SU-DHL-6 (cell line): Measurements from ENCODE around the gene H2AZ2.
"Not testable (repeated sequence)": the region's sequence is repeated elsewhere in the genome, so short reads cannot be mapped to it uniquely, and the experiment has no call there.

Source experiments
- H2AFZ ChIP-seq: fragments of 200-600 bp; sonication (generic); 2 replicates; pipeline ENCODE4 v1.6.1; 2014; ENCODE audit warnings: low read depth, mild to moderate bottlenecking, moderate library complexity, mixed read lengths, antibody characterized with exemption, low read length; ENCODE audit not compliant: severe bottlenecking
- H3F3A ChIP-seq: fragments of 200-600 bp; shearing (Covaris generic); 2 replicates; pipeline ENCODE4 v1.6.0; 2016; ENCODE audit warnings: antibody characterized with exemption, mild to moderate bottlenecking; ENCODE audit not compliant: insufficient read depth
- H3K27ac ChIP-seq: fragments of 200-600 bp; sonication (generic); 2 replicates; pipeline ENCODE4 v1.5.1; 2016; ENCODE audit warnings: low read depth, mild to moderate bottlenecking, low read length, moderate library complexity, mixed read lengths
- H3K27me3 ChIP-seq: fragments of 200-600 bp; sonication (generic), shearing (Covaris generic); 2 replicates; pipeline ENCODE4 v1.6.0; 2014; ENCODE audit warnings: mild to moderate bottlenecking, low read length
- H3K36me3 ChIP-seq: fragments of 200-600 bp; sonication (generic); 2 replicates; pipeline ENCODE4 v1.6.1; 2014; ENCODE audit warnings: mild to moderate bottlenecking, low read length, mixed read lengths
- H3K4me2 ChIP-seq: fragments of 300-600, 200-600 bp; shearing (Covaris generic), sonication (generic); 2 replicates; pipeline ENCODE4 v1.6.0; 2014; ENCODE audit warnings: low read length, low read depth, mild to moderate bottlenecking; ENCODE audit not compliant: poor library complexity, severe bottlenecking
- H3K4me3 ChIP-seq: fragments of 200-600 bp; sonication (generic); 2 replicates; pipeline ENCODE4 v1.5.1; 2014; ENCODE audit warnings: antibody characterized with exemption, low read length, mild to moderate bottlenecking, mixed read lengths; ENCODE audit not compliant: insufficient read depth, poor library complexity, severe bottlenecking
- H3K79me2 ChIP-seq: fragments of 200-600 bp; sonication (generic); 2 replicates; pipeline ENCODE4 v1.6.1; 2014; ENCODE audit warnings: mild to moderate bottlenecking, low read length, moderate library complexity; ENCODE audit not compliant: insufficient read depth
- H3K9ac ChIP-seq: fragments of 200-600 bp; sonication (generic); 2 replicates; pipeline ENCODE4 v1.7.0; 2014; ENCODE audit warnings: mild to moderate bottlenecking, low read length
- H3K9me2 ChIP-seq: fragments of 200-600 bp; sonication (generic); replicated peaks from 2 replicates; pipeline ENCODE4 v1.6.1; 2014; ENCODE audit warnings: low read length; ENCODE audit not compliant: insufficient read depth
- H3K9me3 ChIP-seq: fragments of 200-600 bp; sonication (generic); 2 replicates; pipeline ENCODE4 v1.6.1; 2014; ENCODE audit warnings: low read length, mixed read lengths; ENCODE audit not compliant: insufficient read depth
- H4K20me1 ChIP-seq: fragments of 200-600 bp; sonication (generic); 2 replicates; pipeline ENCODE4 v1.6.1; 2014; ENCODE audit warnings: low read depth, mild to moderate bottlenecking, antibody characterized with exemption, low read length, moderate library complexity, mixed read lengths
- CTCF ChIP-seq: fragments of 200-600 bp; sonication (generic); IDR thresholded peaks from one replicate; pipeline ENCODE4 v1.5.1; 2017; ENCODE audit warnings: antibody characterized with exemption, mild to moderate bottlenecking, low read length, moderate library complexity; ENCODE audit not compliant: insufficient read depth, poor library complexity, severe bottlenecking
- EZH2phosphoT487 ChIP-seq: fragments of 200-600 bp; sonication (generic), shearing (Covaris generic); conservative IDR thresholded peaks from 2 replicates; pipeline ENCODE4 v1.6.1; 2018; ENCODE audit warnings: mild to moderate bottlenecking, antibody characterized with exemption, low read length, moderate library complexity, mixed read lengths

The H2AZ2 gene

GRCh38 chr7:44876393-44876792 is 28.5 kb upstream of the H2AZ2 start:
- 0 out of 2 replicates have a peak, but pooled peaks cover 5% of the 10 kb centered on the region for H3K36me3 ChIP-seq
- no peaks in the 10 kb centered on the region for H3K27me3 ChIP-seq
- no peaks in the 10 kb centered on the region for H3K9me3 ChIP-seq
- no peak overlapping the region for H3K27ac ChIP-seq
- H3K9me2 ChIP-seq = no peaks in the 10 kb centered on the region
- TF ChIP-seq EZH2phosphoT487 (no peak), CTCF (no peak)
- peaks cover 23% of the 10 kb centered on the region for H4K20me1 ChIP-seq
- H3K79me2 ChIP-seq = peaks cover 22% of the 10 kb centered on the region; the same call in 1 of the 2 replicates
- no peak overlapping the region for H2AFZ ChIP-seq
- no peak overlapping the region for H3K4me3 ChIP-seq
- no peak overlapping the region for H3K4me2 ChIP-seq
- H3F3A ChIP-seq = peaks cover 21% of the 10 kb centered on the region
- no peak overlapping the region for H3K9ac ChIP-seq

- H3K4me3 ChIP-seq = no peak overlapping the region
- no peak overlapping the region for H3K4me2 ChIP-seq
- TF ChIP-seq CTCF (no peak), EZH2phosphoT487 (no peak)
- no peaks in the 10 kb centered on the region for H3K9me2 ChIP-seq
- no peaks in the 10 kb centered on the region for H3K27me3 ChIP-seq
- H3F3A ChIP-seq = peaks cover 17% of the 10 kb centered on the region
- H3K27ac ChIP-seq = no peak overlapping the region
- peaks cover 13% of the 10 kb centered on the region for H4K20me1 ChIP-seq
- no peaks in the 10 kb centered on the region for H3K9me3 ChIP-seq
- H2AFZ ChIP-seq = no peak overlapping the region
- no peak overlapping the region for H3K9ac ChIP-seq
- peaks cover 11% of the 10 kb centered on the region; the same call in 1 of the 2 replicates for H3K79me2 ChIP-seq
- 0 out of 2 replicates have a peak, but pooled peaks cover 5% of the 10 kb centered on the region for H3K36me3 ChIP-seq
Measured at GRCh38 chr7:44875241-44875640, 27.4 kb upstream of the H2AZ2 start.

GRCh38 chr7:44872787-44873186 is 24.9 kb upstream of the H2AZ2 start:
- H3K79me2 ChIP-seq = peaks cover under 1% of the 10 kb centered on the region; the same call in 1 of the 2 replicates
- no peaks in the 10 kb centered on the region for H3K9me2 ChIP-seq
- no peak overlapping the region for H3K9ac ChIP-seq
- no peaks in the 10 kb centered on the region for H3K36me3 ChIP-seq
- H3K9me3 ChIP-seq = no peaks in the 10 kb centered on the region
- no peaks in the 10 kb centered on the region for H3K27me3 ChIP-seq
- H2AFZ ChIP-seq = no peak overlapping the region
- H4K20me1 ChIP-seq = peaks cover 5% of the 10 kb centered on the region; the same call in 1 of the 2 replicates
- no peak overlapping the region for H3K4me3 ChIP-seq
- H3K27ac ChIP-seq = no peak overlapping the region
- peaks cover 11% of the 10 kb centered on the region for H3F3A ChIP-seq
- H3K4me2 ChIP-seq = no peak overlapping the region
- TF ChIP-seq EZH2phosphoT487 (no peak), CTCF (no peak)

- H3K9ac ChIP-seq = not testable (repeated sequence)
Measured at GRCh38 chr7:44871918-44872317, 24.0 kb upstream of the H2AZ2 start.

GRCh38 chr7:44870780-44871179 is 22.9 kb upstream of the H2AZ2 start:
- H3K4me2 ChIP-seq, H3K9me3 ChIP-seq, H3K79me2 ChIP-seq, H3K4me3 ChIP-seq, H3K9me2 ChIP-seq, H3K36me3 ChIP-seq, H3K9ac ChIP-seq, H3F3A ChIP-seq, H2AFZ ChIP-seq, H4K20me1 ChIP-seq, H3K27me3 ChIP-seq, H3K27ac ChIP-seq: not testable (repeated sequence)

More at GRCh38 chr7:44871918-44872317, 24.0 kb upstream of the H2AZ2 start:
- not testable (repeated sequence) for H3K9me2 ChIP-seq, H3K27ac ChIP-seq, H3K79me2 ChIP-seq, H3K36me3 ChIP-seq, H2AFZ ChIP-seq, H3K4me3 ChIP-seq, H3K4me2 ChIP-seq, H3K27me3 ChIP-seq, H3K9me3 ChIP-seq, H4K20me1 ChIP-seq, H3F3A ChIP-seq

- not testable (repeated sequence) for H3K27me3 ChIP-seq, H2AFZ ChIP-seq, H3K9ac ChIP-seq, H3K4me2 ChIP-seq, H3K27ac ChIP-seq, H3K9me2 ChIP-seq, H3K79me2 ChIP-seq, H3K4me3 ChIP-seq, H3F3A ChIP-seq, H4K20me1 ChIP-seq, H3K36me3 ChIP-seq, H3K9me3 ChIP-seq
Measured at GRCh38 chr7:44870336-44870735, 22.4 kb upstream of the H2AZ2 start.
